ENCODE measurements around the gene ARHGDIA. TPM values are rescaled to one million over a fixed set of nuclear protein-coding genes. Genes with fewer than 3 reads are reported as not detected.

The ARHGDIA gene
- total RNA-seq, 6 experiments from 2014 or later: 92.4 to 162 (median 137) TPM

GRCh38 chr17:81863833-81864768 is 7.0 kb downstream of the ARHGDIA start:
- WGBS (ENCODE audit: insufficient coverage, low coverage, low lambda C conversion rate, missing lambda C conversion rate): 36% methylated on average over 3 of the region's 9 CpGs
- Histone ChIP-seq H3K27me3 (no peaks in the 10 kb centered on the region), H3K4me3 (no peak overlapping the region), H3K27ac (peak overlapping the region in 2 of 3 donors; percentile 92 to 99), H3K9me3 (no peaks in the 10 kb centered on the region), H3K4me1 (peaks cover 0 to 68% (median 34%) of the 10 kb centered on the region in 4 donors), H3K36me3 (peaks cover 0 to 11% (median 4%) of the 10 kb centered on the region in 4 donors)
- DNase-seq (peak in 1 of 3 donors; percentile 60), ATAC-seq (no peak)
- TF ChIP-seq CTCF (IDR thresholded peaks at IDR 0.05) (no peak), POLR2A (IDR thresholded peaks at IDR 0.05) (no peak)
- intact Hi-C loops (cut with DNase I): no loop called here

- peak overlapping the region in 2 of 3 donors; percentile 92 to 99 for H3K27ac ChIP-seq
- ATAC-seq: no peak
- TF ChIP-seq POLR2A (IDR thresholded peaks at IDR 0.05) (no peak), CTCF (IDR thresholded peaks at IDR 0.05) (no peak)
- H3K36me3 ChIP-seq: peaks cover 0 to 10% (median 3%) of the 10 kb centered on the region in 4 donors
- peak overlapping the region in 1 of 3 donors; percentile 96 for H3K4me3 ChIP-seq
- peak in 1 of 3 donors; percentile 62 for DNase-seq
- H3K9me3 ChIP-seq: no peaks in the 10 kb centered on the region
- H3K4me1 ChIP-seq: peaks cover 0 to 70% (median 34%) of the 10 kb centered on the region in 4 donors
- H3K27me3 ChIP-seq: no peaks in the 10 kb centered on the region
- intact Hi-C loops (cut with DNase I): no loop called here
- 24% methylated on average over 4 of the region's 6 CpGs for WGBS (ENCODE audit: insufficient coverage, low coverage, low lambda C conversion rate, missing lambda C conversion rate)
Observed at GRCh38 chr17:81863123-81863675, 7.9 kb downstream of the ARHGDIA start.

GRCh38 chr17:81860756-81861568 is 10.2 kb downstream of the ARHGDIA start:
- peaks cover 0 to 58% (median 29%) of the 10 kb centered on the region in 4 donors for H3K4me1 ChIP-seq
- H3K27ac ChIP-seq: peak overlapping the region; percentile 92 to 96 (median 96)
- ATAC-seq: peak; percentile 74 to 91 (median 86)

More at GRCh38 chr17:81860756-81861568, 10.2 kb downstream of the ARHGDIA start:
- no peaks in the 10 kb centered on the region for H3K27me3 ChIP-seq
- H3K36me3 ChIP-seq: peaks cover 0 to 27% (median 13%) of the 10 kb centered on the region in 4 donors
- intact Hi-C loops (cut with DNase I): no loop called here
- peak; percentile 99 to 100 (median 99) for DNase-seq
- no peaks in the 10 kb centered on the region for H3K9me3 ChIP-seq
- H3K4me3 ChIP-seq: peak overlapping the region; percentile 60 to 96 (median 94)
- 0% methylated on average over 22 of the region's 74 CpGs for WGBS (ENCODE audit: insufficient coverage, low coverage, low lambda C conversion rate, missing lambda C conversion rate)
- TF ChIP-seq CTCF (IDR thresholded peaks at IDR 0.05) (peak in 2 of 4 donors; percentile 14 to 31), POLR2A (IDR thresholded peaks at IDR 0.05) (peak; percentile 97)
